OCI-LY1 (cell line): ENCODE measurements around the gene USP10.

Source experiments
- H2AFZ ChIP-seq: fragments of 200-600 bp; sonication (generic), shearing (Covaris generic); 2 replicates; pipeline ENCODE4 v1.6.0; 2014; ENCODE audit warnings: antibody characterized with exemption, mild to moderate bottlenecking, low read length
- H3F3A ChIP-seq: fragments of 200-600 bp; sonication (generic), shearing (Covaris generic); 2 replicates; pipeline ENCODE4 v1.6.0; 2014; ENCODE audit warnings: mild to moderate bottlenecking, antibody characterized with exemption, low read length, moderate library complexity; ENCODE audit not compliant: insufficient read depth
- H3K27ac ChIP-seq: fragments of 200-600 bp; sonication (generic); 2 replicates; pipeline ENCODE4 v1.5.1; 2014; ENCODE audit warnings: low read length, mixed run types, mild to moderate bottlenecking, low read depth; ENCODE audit not compliant: poor library complexity, severe bottlenecking
- H3K27me3 ChIP-seq: fragments of 200-600 bp; sonication (generic); 2 replicates; pipeline ENCODE4 v1.6.0; 2014; ENCODE audit warnings: antibody characterized with exemption, mild to moderate bottlenecking, low read length, moderate library complexity; ENCODE audit not compliant: insufficient read depth
- H3K36me3 ChIP-seq: fragments of 200-600 bp; sonication (generic); 2 replicates; pipeline ENCODE4 v1.6.1; 2014; ENCODE audit warnings: mild to moderate bottlenecking, antibody characterized with exemption, low read length, moderate library complexity, mixed read lengths; ENCODE audit not compliant: insufficient read depth
- H3K4me1 ChIP-seq: fragments of 200-600 bp; sonication (generic); 2 replicates; pipeline ENCODE4 v1.5.1; 2014; ENCODE audit warnings: mild to moderate bottlenecking, low read length, moderate library complexity; ENCODE audit not compliant: insufficient read depth, severe bottlenecking
- H3K4me2 ChIP-seq: fragments of 200-600 bp; sonication (generic), shearing (Covaris generic); 2 replicates; pipeline ENCODE4 v1.6.1; 2014; ENCODE audit warnings: low read length
- H3K4me3 ChIP-seq: fragments of 200-600 bp; sonication (generic); 2 replicates; pipeline ENCODE4 v1.5.1; 2014; ENCODE audit warnings: low read length, low read depth, mild to moderate bottlenecking, mixed read lengths; ENCODE audit not compliant: poor library complexity, severe bottlenecking
- H3K79me2 ChIP-seq: fragments of 200-600 bp; shearing (Covaris generic); 2 replicates; pipeline ENCODE4 v1.6.1; 2016; ENCODE audit warnings: mixed run types, low read length, mixed read lengths; ENCODE audit not compliant: insufficient read depth
- H3K9ac ChIP-seq: fragments of 200-600 bp; sonication (generic), shearing (Covaris generic); 2 replicates; pipeline ENCODE4 v1.6.1; 2014; ENCODE audit warnings: mild to moderate bottlenecking, low read length, mixed read lengths
- H3K9me2 ChIP-seq: fragments of 200-600 bp; sonication (generic), shearing (Covaris generic); 2 replicates; pipeline ENCODE4 v1.6.1; 2014; ENCODE audit warnings: low read depth, mild to moderate bottlenecking, low read length, mixed read lengths
- H3K9me3 ChIP-seq: fragments of 200-600 bp; shearing (Covaris generic); 2 replicates; pipeline ENCODE4 v1.6.1; 2014; ENCODE audit warnings: low read length, mixed read lengths
- H4K20me1 ChIP-seq: fragments of 200-600 bp; sonication (generic), shearing (Covaris generic); 2 replicates; pipeline ENCODE4 v1.6.0; 2016; ENCODE audit warnings: mild to moderate bottlenecking, low read length; ENCODE audit not compliant: insufficient read depth
- EZH2 ChIP-seq: fragments of 200-600 bp; sonication (generic), shearing (Covaris generic); IDR thresholded peaks from 2 replicates; pipeline ENCODE4 v1.8.0; 2017; ENCODE audit warnings: borderline replicate concordance, mixed run types, mild to moderate bottlenecking, antibody characterized with exemption, low read length, moderate library complexity, mixed read lengths
- TF ChIP-seq, protein P1 (sequence below): fragments of 200-600 bp; sonication (generic), shearing (Covaris generic); IDR thresholded peaks from 2 replicates; pipeline ENCODE4 v1.5.1; 2017; ENCODE audit warnings: mild to moderate bottlenecking, antibody characterized with exemption, low read length, moderate library complexity, mixed read lengths

USP10 gene

GRCh38 chr16:84715854-84716253, 16.1 kb downstream of the USP10 start:
- Histone ChIP-seq H3K9ac (no peak overlapping the region), H3K4me3 (no peak overlapping the region), H3K79me2 (peaks cover 99% of the 10 kb centered on the region), H3K4me1 (peaks cover 36% of the 10 kb centered on the region), H3K9me2 (no peaks in the 10 kb centered on the region), H3K4me2 (no peak overlapping the region), H3K27me3 (no peaks in the 10 kb centered on the region), H3F3A (no peaks in the 10 kb centered on the region), H3K36me3 (peaks cover 50% of the 10 kb centered on the region), H3K27ac (no peak overlapping the region), H4K20me1 (peaks cover 11% of the 10 kb centered on the region; the same call in 1 of the 2 replicates), H3K9me3 (no peaks in the 10 kb centered on the region), H2AFZ (no peak overlapping the region)
- TF ChIP-seq EZH2: no peak
- TF ChIP-seq, protein P1, sequence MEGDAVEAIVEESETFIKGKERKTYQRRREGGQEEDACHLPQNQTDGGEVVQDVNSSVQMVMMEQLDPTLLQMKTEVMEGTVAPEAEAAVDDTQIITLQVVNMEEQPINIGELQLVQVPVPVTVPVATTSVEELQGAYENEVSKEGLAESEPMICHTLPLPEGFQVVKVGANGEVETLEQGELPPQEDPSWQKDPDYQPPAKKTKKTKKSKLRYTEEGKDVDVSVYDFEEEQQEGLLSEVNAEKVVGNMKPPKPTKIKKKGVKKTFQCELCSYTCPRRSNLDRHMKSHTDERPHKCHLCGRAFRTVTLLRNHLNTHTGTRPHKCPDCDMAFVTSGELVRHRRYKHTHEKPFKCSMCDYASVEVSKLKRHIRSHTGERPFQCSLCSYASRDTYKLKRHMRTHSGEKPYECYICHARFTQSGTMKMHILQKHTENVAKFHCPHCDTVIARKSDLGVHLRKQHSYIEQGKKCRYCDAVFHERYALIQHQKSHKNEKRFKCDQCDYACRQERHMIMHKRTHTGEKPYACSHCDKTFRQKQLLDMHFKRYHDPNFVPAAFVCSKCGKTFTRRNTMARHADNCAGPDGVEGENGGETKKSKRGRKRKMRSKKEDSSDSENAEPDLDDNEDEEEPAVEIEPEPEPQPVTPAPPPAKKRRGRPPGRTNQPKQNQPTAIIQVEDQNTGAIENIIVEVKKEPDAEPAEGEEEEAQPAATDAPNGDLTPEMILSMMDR: no peak

DNA sequence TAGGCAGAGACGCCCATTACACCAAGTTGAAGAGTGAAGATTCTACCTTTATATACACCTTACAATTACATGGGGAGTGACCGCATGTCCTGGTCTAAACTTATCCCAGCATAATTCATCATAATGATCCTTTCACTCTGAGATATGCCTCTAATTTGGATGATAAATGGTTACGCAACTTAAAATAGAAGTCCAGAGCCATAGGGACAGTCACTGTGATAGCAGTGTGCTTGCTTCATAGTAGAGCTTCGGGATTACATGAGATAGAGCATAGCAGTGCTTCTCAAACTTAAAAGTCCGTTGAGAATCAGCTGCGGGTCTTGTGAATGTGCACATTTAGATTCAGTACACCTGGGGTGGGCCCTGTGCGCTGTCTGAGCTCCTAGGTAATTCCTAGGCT, 16.9 kb downstream of the USP10 start:
- Histone ChIP-seq H3K9me3 (no peaks in the 10 kb centered on the region), H3K36me3 (peaks cover 53% of the 10 kb centered on the region), H3K4me1 (peaks cover 27% of the 10 kb centered on the region), H3K4me2 (no peak overlapping the region), H3K27me3 (no peaks in the 10 kb centered on the region), H4K20me1 (peaks cover 11% of the 10 kb centered on the region; the same call in 1 of the 2 replicates), H3K27ac (no peak overlapping the region), H3K4me3 (no peak overlapping the region), H3F3A (no peaks in the 10 kb centered on the region), H3K9me2 (no peaks in the 10 kb centered on the region), H2AFZ (no peak overlapping the region), H3K9ac (no peak overlapping the region), H3K79me2 (peaks cover 98% of the 10 kb centered on the region)
- TF ChIP-seq, protein P1: no peak
- no peak for TF ChIP-seq EZH2

DNA sequence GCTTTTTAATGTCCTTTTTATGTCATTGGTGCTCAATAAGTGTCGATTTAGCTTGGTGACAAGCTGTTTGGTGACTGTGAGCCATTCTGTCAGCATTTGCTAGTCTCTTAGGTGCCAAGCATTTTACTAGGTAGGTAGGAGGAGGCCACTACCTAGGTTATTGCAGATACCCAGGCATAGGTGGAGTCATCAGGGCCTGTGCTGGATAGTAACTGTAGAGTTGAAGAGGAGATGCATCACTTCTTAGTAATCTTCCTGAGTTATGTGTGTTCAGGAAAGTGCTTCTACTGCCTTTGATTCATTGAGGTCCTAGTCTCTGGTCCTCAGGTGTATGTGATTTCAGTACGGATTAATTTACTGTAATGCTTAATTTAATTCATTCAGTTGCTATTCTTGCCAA, 17.7 kb downstream of the USP10 start:
- H3K27ac ChIP-seq: no peak overlapping the region
- peaks cover 58% of the 10 kb centered on the region for H3K36me3 ChIP-seq
- TF ChIP-seq EZH2: no peak
- TF ChIP-seq, protein P1: no peak
- H3K27me3 ChIP-seq: no peaks in the 10 kb centered on the region
- H3K9ac ChIP-seq: no peak overlapping the region
- H3K4me1 ChIP-seq: peaks cover 23% of the 10 kb centered on the region
- no peaks in the 10 kb centered on the region for H3F3A ChIP-seq
- H2AFZ ChIP-seq: no peak overlapping the region
- H3K4me2 ChIP-seq: no peak overlapping the region
- H4K20me1 ChIP-seq: peaks cover 11% of the 10 kb centered on the region; the same call in 1 of the 2 replicates
- H3K9me3 ChIP-seq: no peaks in the 10 kb centered on the region
- H3K4me3 ChIP-seq: no peak overlapping the region
- H3K79me2 ChIP-seq: peaks cover 98% of the 10 kb centered on the region
- no peaks in the 10 kb centered on the region for H3K9me2 ChIP-seq
